Brain microvascular endothelial cell (primary cell): Measurements from ENCODE around the gene SMIM14.
"Not testable (repeated sequence)": the region's sequence is repeated elsewhere in the genome, so short reads cannot be mapped to it uniquely, and the experiment has no call there.

Experiments
- DNase-seq: peaks from one replicate; pipeline ENCODE4 v3.0.0-alpha.2; 2020
- H3K27ac ChIP-seq: fragments of 250-450 bp; sonication (Bioruptor Pico); 2 replicates; pipeline ENCODE4 v1.5.1; 2020; ENCODE audit warnings: mild to moderate bottlenecking, moderate library complexity
- H3K27me3 ChIP-seq: fragments of 250-450 bp; sonication (Bioruptor Pico); replicated peaks from 2 replicates; pipeline ENCODE4 v1.5.1; 2020; ENCODE audit warnings: mild to moderate bottlenecking
- H3K36me3 ChIP-seq: fragments of 250-450 bp; sonication (Bioruptor Pico); replicated peaks from 2 replicates; pipeline ENCODE4 v1.5.1; 2020; ENCODE audit warnings: mild to moderate bottlenecking
- H3K4me3 ChIP-seq: 2 replicates; pipeline ENCODE4 v1.5.1; 2011; ENCODE audit warnings: low read depth, mild to moderate bottlenecking, control low read depth, low read length, moderate library complexity
- CTCF ChIP-seq: IDR thresholded peaks from 2 replicates; pipeline ENCODE4 v1.5.1; 2011; ENCODE audit warnings: low read depth, mild to moderate bottlenecking, moderate library complexity, low read length, control low read depth, inconsistent platforms; ENCODE audit errors: missing control alignments
- in situ Hi-C: cut with HindIII; loops from 2 replicates; pipeline ENCODE4 v1.10.0; 2017; ENCODE audit warnings: low sequenced_read_pairs, low pct_ligation_motif_present

Gene SMIM14

GRCh38 chr4:39660045-39660444 is 21.4 kb upstream of the SMIM14 start:
- DNase-seq = no peak
- H3K4me3 ChIP-seq = no peak overlapping the region
- no peaks in the 10 kb centered on the region for H3K36me3 ChIP-seq
- no peaks in the 10 kb centered on the region for H3K27me3 ChIP-seq
- in situ Hi-C loops = no loop called here
- H3K27ac ChIP-seq = no peak overlapping the region
- TF ChIP-seq CTCF = no peak

- DNase-seq = no peak
- H3K27me3 ChIP-seq = no peaks in the 10 kb centered on the region
- TF ChIP-seq CTCF = peak; percentile 41
- no peak overlapping the region for H3K4me3 ChIP-seq
- no peak overlapping the region for H3K27ac ChIP-seq
- in situ Hi-C loops = no loop called here
- no peaks in the 10 kb centered on the region for H3K36me3 ChIP-seq
Measured at GRCh38 chr4:39658756-39659155, 20.1 kb upstream of the SMIM14 start.

GRCh38 chr4:39657465-39657864 is 18.8 kb upstream of the SMIM14 start:
- H3K27ac ChIP-seq = no peak overlapping the region
- TF ChIP-seq CTCF = no peak
- in situ Hi-C loops = no loop called here
- H3K27me3 ChIP-seq = no peaks in the 10 kb centered on the region
- no peaks in the 10 kb centered on the region for H3K36me3 ChIP-seq
- no peak overlapping the region for H3K4me3 ChIP-seq
- no peak for DNase-seq

- in situ Hi-C loops, H3K27ac ChIP-seq, DNase-seq, H3K4me3 ChIP-seq, H3K36me3 ChIP-seq, H3K27me3 ChIP-seq: not testable (repeated sequence)
Measured at GRCh38 chr4:39656638-39657037, 18.0 kb upstream of the SMIM14 start.

GRCh38 chr4:39655876-39656275 is 17.2 kb upstream of the SMIM14 start:
- in situ Hi-C loops = no loop called here
- Histone ChIP-seq H3K27ac (no peak overlapping the region), H3K4me3 (no peak overlapping the region), H3K36me3 (no peaks in the 10 kb centered on the region), H3K27me3 (no peaks in the 10 kb centered on the region)
- no peak for TF ChIP-seq CTCF
- no peak for DNase-seq

- Histone ChIP-seq H3K36me3 (no peaks in the 10 kb centered on the region), H3K27ac (no peak overlapping the region), H3K4me3 (no peak overlapping the region), H3K27me3 (no peaks in the 10 kb centered on the region)
- no peak for TF ChIP-seq CTCF
- no peak for DNase-seq
- in situ Hi-C loops = no loop called here
Measured at GRCh38 chr4:39655211-39655610, 16.5 kb upstream of the SMIM14 start.

- in situ Hi-C loops, H3K4me3 ChIP-seq, H3K36me3 ChIP-seq, H3K27ac ChIP-seq, DNase-seq, H3K27me3 ChIP-seq: not testable (repeated sequence)
Measured at GRCh38 chr4:39651586-39651985, 12.9 kb upstream of the SMIM14 start.
